ENCODE results near the gene ZSWIM9.

Gene ZSWIM9

DNA sequence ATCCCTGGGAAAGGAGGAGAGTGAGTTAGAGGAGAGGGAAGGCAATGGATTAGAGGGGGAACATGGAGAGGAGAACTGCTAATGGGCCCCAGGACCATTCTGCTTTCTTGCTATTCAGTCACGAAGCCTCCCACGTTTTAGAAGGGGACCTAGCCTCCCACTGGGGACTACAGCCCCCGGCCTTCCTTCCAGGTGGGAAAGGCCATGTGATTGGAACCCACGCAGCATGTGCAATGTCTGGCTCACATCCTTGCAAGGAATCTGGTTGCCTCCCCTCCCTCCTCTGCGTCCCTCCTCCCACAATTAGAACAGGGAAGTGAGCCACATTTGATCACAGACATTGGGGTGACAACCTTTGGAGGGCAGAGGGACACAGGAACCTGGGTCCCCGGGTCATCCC is 37.4 kb upstream of the ZSWIM9 start:
- TF ChIP-seq, protein P1, sequence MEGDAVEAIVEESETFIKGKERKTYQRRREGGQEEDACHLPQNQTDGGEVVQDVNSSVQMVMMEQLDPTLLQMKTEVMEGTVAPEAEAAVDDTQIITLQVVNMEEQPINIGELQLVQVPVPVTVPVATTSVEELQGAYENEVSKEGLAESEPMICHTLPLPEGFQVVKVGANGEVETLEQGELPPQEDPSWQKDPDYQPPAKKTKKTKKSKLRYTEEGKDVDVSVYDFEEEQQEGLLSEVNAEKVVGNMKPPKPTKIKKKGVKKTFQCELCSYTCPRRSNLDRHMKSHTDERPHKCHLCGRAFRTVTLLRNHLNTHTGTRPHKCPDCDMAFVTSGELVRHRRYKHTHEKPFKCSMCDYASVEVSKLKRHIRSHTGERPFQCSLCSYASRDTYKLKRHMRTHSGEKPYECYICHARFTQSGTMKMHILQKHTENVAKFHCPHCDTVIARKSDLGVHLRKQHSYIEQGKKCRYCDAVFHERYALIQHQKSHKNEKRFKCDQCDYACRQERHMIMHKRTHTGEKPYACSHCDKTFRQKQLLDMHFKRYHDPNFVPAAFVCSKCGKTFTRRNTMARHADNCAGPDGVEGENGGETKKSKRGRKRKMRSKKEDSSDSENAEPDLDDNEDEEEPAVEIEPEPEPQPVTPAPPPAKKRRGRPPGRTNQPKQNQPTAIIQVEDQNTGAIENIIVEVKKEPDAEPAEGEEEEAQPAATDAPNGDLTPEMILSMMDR (IDR thresholded peaks at IDR 0.05; ENCODE audit: low read depth, low read length) = no peak
- H3K4me3 ChIP-seq (ENCODE audit: low read depth, low read length) = no peak overlapping the region

DNA sequence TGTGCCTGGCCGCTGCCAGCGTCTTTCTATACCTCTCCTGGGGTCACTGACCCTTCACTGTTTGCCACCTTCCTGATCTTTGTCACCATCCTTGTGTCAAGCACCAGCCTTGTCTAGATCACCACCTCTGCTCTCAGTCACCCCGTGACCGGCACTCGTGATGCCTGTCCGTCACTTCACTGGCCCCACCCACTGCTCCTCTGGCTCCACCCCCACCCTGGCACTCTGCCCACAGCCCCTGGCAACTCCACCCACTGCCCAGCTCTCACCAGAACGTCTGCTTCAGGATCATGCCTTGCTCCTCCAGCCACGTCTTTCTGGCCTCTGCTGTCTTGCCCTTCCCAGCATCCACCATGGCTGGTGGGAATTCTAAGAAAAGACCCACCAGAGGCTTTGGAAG is 35.1 kb upstream of the ZSWIM9 start:
- TF ChIP-seq, protein P1 (IDR thresholded peaks at IDR 0.05; ENCODE audit: low read depth, low read length) = no peak
- H3K4me3 ChIP-seq (ENCODE audit: low read depth, low read length) = no peak overlapping the region

DNA sequence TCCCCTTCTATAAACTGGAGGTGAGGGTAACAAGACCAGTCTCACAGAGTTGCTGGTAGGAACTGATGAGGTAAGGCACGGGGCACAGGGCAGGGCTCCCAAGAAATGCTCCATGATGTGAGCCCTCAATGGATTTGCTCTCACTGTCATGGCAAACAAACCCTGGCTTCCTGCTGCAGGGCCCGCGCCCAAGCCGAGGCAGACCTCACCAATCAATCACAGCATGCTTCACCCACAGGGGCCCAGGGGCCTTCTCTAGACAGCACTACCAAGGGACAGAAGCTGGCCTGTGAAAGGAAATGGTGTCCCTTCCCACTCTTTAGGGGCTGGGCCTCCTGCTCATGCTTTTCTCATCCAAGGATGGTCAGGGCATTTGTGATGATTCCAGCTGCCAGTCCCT is 33.9 kb upstream of the ZSWIM9 start:
- TF ChIP-seq, protein P1 (IDR thresholded peaks at IDR 0.05; ENCODE audit: low read depth, low read length) = no peak
- H3K4me3 ChIP-seq (ENCODE audit: low read depth, low read length) = no peak overlapping the region

DNA sequence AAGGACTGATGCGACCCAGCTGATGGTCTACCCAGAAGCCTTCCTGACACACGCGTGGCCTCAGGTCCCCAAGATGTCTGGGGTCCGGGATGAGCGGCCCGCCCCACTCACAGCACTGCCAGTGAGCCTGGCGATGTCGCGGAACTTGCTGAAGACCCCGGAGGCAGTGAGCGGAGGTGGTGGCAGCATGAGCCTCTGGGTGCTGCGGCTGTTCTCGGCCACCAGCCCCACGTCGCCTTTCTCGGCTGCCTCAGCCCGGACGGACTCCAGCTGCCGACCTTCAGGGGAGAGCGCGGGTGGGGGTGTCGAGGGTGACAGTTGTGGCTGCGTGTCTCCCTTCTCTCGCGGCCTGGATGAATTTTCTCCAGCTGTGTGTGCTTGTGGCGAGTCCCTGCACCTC is 33.1 kb upstream of the ZSWIM9 start:
- TF ChIP-seq, protein P1 (IDR thresholded peaks at IDR 0.05; ENCODE audit: low read depth, low read length) = no peak
- H3K4me3 ChIP-seq (ENCODE audit: low read depth, low read length) = no peak overlapping the region

- TF ChIP-seq, protein P1 (IDR thresholded peaks at IDR 0.05; ENCODE audit: low read depth, low read length) = no peak
- H3K4me3 ChIP-seq (ENCODE audit: low read depth, low read length) = no peak overlapping the region
Measured at GRCh38 chr19:48139053-48139452, 31.4 kb upstream of the ZSWIM9 start.

DNA sequence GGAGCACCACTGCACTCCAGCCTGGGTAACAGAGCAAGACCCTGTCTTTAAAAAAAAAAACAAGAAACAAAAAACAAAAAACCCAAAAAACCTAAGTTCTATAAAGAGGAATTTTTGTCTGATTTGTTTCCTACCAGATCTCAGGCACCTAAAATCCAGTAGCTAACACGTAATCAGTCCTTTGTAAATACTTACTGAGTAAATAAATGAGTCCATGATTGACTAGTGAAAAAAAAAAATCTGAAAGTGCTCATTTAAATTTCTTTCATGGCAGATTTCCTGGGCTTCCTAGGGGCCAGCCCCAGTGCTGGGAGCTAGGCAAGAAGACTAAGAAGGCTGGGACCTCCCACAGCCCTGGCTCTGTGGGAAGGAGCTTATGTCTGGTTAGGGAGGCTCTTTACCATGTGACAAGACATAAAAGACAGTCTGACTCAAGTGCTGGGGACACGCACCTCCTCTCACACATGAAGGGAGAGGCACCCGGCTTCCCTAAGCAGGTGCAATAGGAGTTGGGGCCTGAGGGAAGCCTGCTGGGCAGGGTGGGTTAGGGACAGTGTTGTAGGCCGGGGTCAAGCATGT is 22.8 kb upstream of the ZSWIM9 start:
- TF ChIP-seq, protein P1 (IDR thresholded peaks at IDR 0.05; ENCODE audit: low read depth, low read length) = no peak

DNA sequence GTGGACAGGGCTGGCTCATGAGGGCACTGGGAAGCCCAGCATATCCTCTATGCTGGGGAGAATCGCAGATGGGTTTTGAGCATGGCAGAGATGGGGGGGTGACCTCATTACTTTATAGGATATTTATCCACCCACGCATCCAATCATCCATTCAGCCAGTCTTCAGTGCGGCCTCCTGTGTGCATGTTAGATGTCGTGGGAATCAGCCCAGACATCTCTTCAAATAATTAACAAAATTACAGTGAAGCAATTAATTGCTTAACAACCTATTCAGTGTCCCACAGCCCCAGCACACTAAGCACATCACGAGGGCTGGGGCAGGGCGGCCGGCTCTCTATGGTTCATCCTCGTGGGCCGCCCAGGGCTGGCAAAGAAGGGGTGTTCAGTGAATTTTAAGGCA is 21.9 kb upstream of the ZSWIM9 start:
- H3K4me3 ChIP-seq (ENCODE audit: low read depth, low read length) = no peak overlapping the region
- TF ChIP-seq, protein P1 (IDR thresholded peaks at IDR 0.05; ENCODE audit: low read depth, low read length) = no peak

More for the DNA sequence above, 22.8 kb upstream of the ZSWIM9 start:
- H3K4me3 ChIP-seq (ENCODE audit: low read depth, low read length) = no peak overlapping the region
